ENCODE results near the gene MFGE8.

The MFGE8 gene

DNA sequence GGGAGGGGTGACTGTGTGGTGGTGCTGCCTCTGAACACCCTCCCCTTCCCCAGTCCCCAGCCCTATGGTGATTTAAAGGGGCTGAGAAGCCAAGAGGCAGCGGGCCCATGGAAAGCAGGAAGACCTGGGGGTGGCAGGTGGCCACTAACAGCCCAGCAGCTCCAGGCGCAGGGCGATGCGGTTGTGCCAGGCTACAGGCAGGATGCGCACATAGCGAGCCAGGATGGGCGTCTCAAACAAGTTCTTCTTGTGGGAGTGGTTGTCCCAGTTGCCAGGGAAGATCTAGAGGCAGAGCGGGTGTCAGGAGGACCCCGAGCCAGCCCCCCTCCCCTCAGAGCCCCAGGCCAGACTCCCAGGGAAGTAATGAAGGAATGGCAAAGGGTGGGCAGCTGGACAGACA is 13.9 kb downstream of the MFGE8 start:
- TF ChIP-seq, protein P1, sequence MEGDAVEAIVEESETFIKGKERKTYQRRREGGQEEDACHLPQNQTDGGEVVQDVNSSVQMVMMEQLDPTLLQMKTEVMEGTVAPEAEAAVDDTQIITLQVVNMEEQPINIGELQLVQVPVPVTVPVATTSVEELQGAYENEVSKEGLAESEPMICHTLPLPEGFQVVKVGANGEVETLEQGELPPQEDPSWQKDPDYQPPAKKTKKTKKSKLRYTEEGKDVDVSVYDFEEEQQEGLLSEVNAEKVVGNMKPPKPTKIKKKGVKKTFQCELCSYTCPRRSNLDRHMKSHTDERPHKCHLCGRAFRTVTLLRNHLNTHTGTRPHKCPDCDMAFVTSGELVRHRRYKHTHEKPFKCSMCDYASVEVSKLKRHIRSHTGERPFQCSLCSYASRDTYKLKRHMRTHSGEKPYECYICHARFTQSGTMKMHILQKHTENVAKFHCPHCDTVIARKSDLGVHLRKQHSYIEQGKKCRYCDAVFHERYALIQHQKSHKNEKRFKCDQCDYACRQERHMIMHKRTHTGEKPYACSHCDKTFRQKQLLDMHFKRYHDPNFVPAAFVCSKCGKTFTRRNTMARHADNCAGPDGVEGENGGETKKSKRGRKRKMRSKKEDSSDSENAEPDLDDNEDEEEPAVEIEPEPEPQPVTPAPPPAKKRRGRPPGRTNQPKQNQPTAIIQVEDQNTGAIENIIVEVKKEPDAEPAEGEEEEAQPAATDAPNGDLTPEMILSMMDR (IDR thresholded peaks at IDR 0.05; ENCODE audit: borderline replicate concordance, control extremely low read depth, extremely low read depth, insufficient read depth, missing control alignments) = no peak
- in situ Hi-C loops (cut with MboI; ENCODE audit: low sequenced_read_pairs, unreplicated experiment) = no loop called here
- no peak for DNase-seq (ENCODE audit: low spot score)

DNA sequence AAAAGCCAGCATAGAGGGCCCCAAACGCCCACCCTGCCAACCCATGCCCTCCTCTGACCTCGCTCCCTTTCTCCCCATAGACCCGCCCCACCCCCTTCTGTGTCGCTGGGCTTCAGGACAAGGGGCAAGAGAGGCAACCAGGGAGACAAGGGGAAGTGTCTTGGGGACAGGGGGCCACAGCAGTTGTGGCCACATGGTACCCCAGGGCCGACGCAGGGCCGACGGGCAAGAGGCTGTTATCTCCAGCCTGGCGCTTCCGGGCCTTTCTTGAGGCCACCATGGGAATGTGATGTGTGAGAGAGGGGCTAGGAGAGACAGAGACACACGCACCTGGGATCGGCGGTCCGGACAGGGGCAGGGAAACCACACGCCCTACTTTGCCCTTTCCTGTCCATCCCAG is 14.4 kb downstream of the MFGE8 start:
- no peak for DNase-seq (ENCODE audit: low spot score)
- TF ChIP-seq, protein P1 (IDR thresholded peaks at IDR 0.05; ENCODE audit: borderline replicate concordance, control extremely low read depth, extremely low read depth, insufficient read depth, missing control alignments) = no peak
- in situ Hi-C loops (cut with MboI; ENCODE audit: low sequenced_read_pairs, unreplicated experiment) = no loop called here

DNA sequence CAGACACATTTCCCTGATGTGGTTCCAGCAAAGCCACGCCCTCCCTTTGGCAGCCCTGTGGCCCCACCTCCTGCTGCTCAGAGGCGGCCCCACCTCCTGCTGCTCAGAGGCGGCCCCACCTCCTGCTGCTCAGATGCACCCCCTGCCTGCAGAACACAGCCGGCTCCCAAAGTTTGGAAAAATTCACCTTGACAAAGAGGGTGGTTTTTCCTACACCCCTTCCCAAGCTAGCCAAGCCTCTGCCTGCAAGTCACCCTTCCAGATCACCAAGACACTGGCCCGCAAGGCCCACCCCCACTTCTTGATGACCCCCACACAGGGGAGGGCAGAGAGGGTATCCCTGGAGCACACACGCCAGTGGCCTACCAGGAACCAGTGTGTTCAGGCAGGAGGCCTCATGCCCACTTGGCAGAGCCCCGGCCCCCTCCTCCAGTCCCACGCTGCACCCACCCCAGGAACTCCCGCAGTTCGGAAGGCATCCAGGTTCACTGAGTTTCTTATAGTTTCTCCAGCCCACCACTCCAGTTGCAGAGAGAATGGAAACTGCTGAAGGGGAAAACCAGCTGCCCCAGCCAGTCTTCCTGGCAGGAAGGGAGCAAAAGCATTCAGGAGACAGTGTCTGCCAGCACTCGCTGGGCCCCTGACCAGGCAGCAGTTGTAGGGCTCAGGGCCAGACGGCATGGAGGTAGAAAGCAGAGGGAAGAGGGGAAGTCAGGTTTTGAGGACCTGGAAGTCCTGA is 15.6 kb downstream of the MFGE8 start:
- in situ Hi-C loops (cut with MboI; ENCODE audit: low sequenced_read_pairs, unreplicated experiment) = no loop called here
- TF ChIP-seq, protein P1 (IDR thresholded peaks at IDR 0.05; ENCODE audit: borderline replicate concordance, control extremely low read depth, extremely low read depth, insufficient read depth, missing control alignments) = no peak
- no peak for DNase-seq (ENCODE audit: low spot score)

DNA sequence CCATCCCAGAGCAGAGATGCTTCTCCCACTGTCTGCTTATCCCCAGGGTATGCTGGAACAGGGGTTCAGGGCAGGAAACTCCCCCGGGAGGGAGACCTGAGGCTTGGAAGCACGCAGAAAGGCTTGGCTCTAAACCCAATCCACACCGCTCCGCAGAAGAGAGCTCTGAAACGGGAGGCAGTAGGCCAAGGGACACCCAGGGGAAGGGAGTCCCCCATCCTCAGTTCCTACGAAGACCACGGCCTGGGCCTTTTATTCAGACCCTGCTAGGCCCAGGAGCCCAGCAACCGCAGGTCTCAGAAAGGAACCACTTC is 16.1 kb downstream of the MFGE8 start:
- in situ Hi-C loops (cut with MboI; ENCODE audit: low sequenced_read_pairs, unreplicated experiment) = no loop called here
- DNase-seq (ENCODE audit: low spot score) = no peak
- TF ChIP-seq, protein P1 (IDR thresholded peaks at IDR 0.05; ENCODE audit: borderline replicate concordance, control extremely low read depth, extremely low read depth, insufficient read depth, missing control alignments) = no peak

DNA sequence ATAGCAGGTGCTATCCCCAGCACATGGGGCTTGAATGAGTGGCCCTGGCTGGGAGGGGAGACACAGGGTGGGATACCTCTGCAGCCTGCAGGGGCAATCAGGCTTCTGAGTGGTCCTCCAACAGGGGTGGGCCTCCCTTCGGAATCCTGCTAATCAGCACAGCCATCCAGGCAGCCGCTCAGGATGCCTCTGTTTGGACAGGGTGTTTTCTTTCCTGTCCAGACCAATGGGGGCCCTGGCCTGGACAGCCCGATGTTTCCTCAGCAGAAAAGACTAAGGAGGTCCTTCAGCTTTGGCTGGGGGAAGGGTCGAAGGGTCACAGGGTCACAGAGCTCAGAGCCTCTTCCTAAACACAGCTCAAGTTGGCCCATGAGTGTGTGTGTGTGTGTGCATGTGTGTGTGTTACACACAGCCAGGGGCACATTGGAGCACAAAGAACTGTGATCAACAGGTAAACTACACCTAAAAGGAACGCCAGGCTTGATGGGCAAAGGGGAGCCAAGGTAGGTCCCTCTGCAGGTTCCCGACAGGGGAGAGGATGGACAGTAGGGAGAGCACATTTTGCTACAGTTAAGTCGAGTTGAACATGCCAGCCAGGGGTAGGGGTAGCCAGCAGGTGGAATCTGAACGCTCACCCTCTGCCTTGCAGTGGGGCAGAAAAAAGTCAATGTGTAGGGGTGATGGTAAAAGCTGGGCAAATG is 16.7 kb downstream of the MFGE8 start:
- in situ Hi-C loops (cut with MboI; ENCODE audit: low sequenced_read_pairs, unreplicated experiment) = no loop called here

DNA sequence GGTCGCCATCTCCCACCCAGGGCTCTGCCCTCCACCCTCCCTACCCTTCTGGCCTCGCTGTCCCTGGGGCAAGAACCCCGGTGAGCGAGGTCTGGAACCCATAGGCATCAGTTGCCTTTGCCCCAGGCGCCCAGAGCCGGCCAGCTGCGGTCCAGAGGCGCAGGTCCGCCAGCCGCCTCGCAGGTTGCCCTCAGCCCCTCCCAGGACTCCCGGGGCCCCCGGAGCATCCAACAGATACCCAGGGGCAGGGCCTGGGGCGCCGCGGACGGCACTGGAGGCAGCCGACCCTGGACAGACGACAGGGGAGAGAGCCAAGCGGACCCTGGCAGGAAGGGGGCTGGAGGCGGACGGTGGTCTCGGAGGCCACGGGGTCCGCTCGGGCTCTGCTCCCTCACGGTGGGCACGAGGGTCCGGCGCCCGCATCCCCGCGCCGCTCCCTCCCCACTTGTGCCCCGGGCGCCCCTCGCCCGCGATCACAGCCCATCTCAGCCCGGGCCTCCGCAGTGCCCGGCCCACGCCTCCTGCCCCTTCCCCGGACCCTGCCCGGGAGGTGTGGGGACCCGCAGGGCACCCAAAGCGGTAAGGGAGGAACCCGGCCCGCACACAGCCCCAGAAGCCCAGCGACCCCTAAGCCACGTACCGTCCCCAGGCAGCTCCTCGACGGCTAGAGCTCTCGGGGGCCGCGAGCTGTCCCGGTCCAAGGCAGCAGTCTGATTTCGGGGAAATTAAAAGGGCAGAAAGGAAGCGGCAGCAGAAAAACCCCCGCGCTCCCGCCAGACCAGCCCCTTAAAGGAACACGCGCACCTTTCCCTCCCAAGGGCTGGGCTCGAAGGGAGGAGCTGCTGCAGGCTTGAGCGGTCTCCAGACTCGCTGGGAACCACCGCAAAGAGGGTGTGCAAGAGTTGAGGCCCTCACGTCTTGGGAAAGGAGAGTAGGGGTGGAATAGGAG is 18.1 kb downstream of the MFGE8 start, which contains the start of gene HAPLN3:
Gene HAPLN3 (minus strand): TSS at position 726 of the 949 bp plus-strand sequence. CDS start 8,246 bp downstream, outside the sequence.
- DNase-seq (ENCODE audit: low spot score) = peak; percentile 77
- in situ Hi-C loops (cut with MboI; ENCODE audit: low sequenced_read_pairs, unreplicated experiment) = no loop called here
- TF ChIP-seq, protein P1 (IDR thresholded peaks at IDR 0.05; ENCODE audit: borderline replicate concordance, control extremely low read depth, extremely low read depth, insufficient read depth, missing control alignments) = no peak

More for the DNA sequence above, 16.7 kb downstream of the MFGE8 start:
- DNase-seq (ENCODE audit: low spot score) = no peak
- TF ChIP-seq, protein P1 (IDR thresholded peaks at IDR 0.05; ENCODE audit: borderline replicate concordance, control extremely low read depth, extremely low read depth, insufficient read depth, missing control alignments) = no peak
